Testis (tissue), 2 donors: ENCODE measurements around the gene MAML3.

Experiments used
- CTCF ChIP-seq, 3 experiments: fragments of 450-650 bp in 2 of 3; fragments of 200-600 bp in 1 of 3; sonication (generic) in 1 of 3; IDR thresholded peaks; one replicate each; pipeline ENCODE4 v1.5.1; 2016 to 2019; ENCODE audit warnings: antibody characterized with exemption in 3 of 3, mild to moderate bottlenecking in 2 of 3, moderate library complexity in 1 of 3
- POLR2A ChIP-seq: fragments of 450-650 bp; IDR thresholded peaks from one replicate; pipeline ENCODE4 v1.6.1; 2017; ENCODE audit warnings: antibody characterized with exemption, mild to moderate bottlenecking, moderate library complexity

- TF ChIP-seq POLR2A = no peak
- no peak for TF ChIP-seq CTCF (IDR thresholded peaks at IDR 0.05)
These were observed 249.6 kb downstream of the MAML3 start for GRCh38 chr4:139904406-139904805.
